Measurements from ENCODE around the gene TMPRSS2. TPM values are rescaled to one million over a fixed set of nuclear protein-coding genes. Genes with fewer than 3 reads are reported as not detected.

TMPRSS2 gene
- total RNA-seq, 2 experiments from 2014 or later: not detected

Other genes with a start within 250 kb of the TMPRSS2 start
- gene FAM3B, start 191.4 kb downstream of the TMPRSS2 start, total RNA-seq: not detected
- 10 to 100 TPM; 25.3 to 26.9 TPM for gene MX2, start 146.1 kb downstream of the TMPRSS2 start, total RNA-seq
- gene MX1, start 81.9 kb downstream of the TMPRSS2 start, total RNA-seq: 100 to 1,000 TPM; 106 TPM